IMR-90 (cell line): Measurements from ENCODE around the gene FBRS. TPM values are rescaled to one million over a fixed set of nuclear protein-coding genes. Genes with fewer than 3 reads are reported as not detected.

Experiments
- ATAC-seq: fragments of 200-7000 bp; cut with Tn5 transposase; 2 replicates; pipeline ENCODE4 v1.9.1; 2020; ENCODE audit warnings: low read depth, mild to moderate bottlenecking, moderate library complexity
- BruUV-seq: library from RNA; stranded (reverse); fragments of 400-500 nt; replicated peaks from 2 replicates; lab custom pipeline; 2021; lab: Mats Ljungman, UMichigan
- CTCF ChIA-PET: fragments of 300-600 bp; formaldehyde crosslinking; extraction: SDS; loops from one replicate; lab custom pipeline; 2021; ENCODE audit warnings: antibody characterized with exemption; lab: Yijun Ruan, JAX
- POLR2A ChIA-PET: fragments of 300-600 bp; sonication (Branson Sonifier 250); formaldehyde crosslinking; loops from one replicate; lab custom pipeline; 2022; ENCODE audit warnings: antibody characterized with exemption; ENCODE audit not compliant: unreplicated experiment; lab: Charles Lee
- DNase-seq: peaks from one replicate; pipeline ENCODE4 v3.0.0; 2013
- H2AFZ ChIP-seq: replicated peaks from 2 replicates; pipeline ENCODE3; 2013; ENCODE audit warnings: low read length, mild to moderate bottlenecking; ENCODE audit not compliant: poor library complexity
- H2AK5ac ChIP-seq: 2 replicates; pipeline ENCODE4 v1.6.1; 2013; ENCODE audit warnings: low read depth, low read length, inconsistent platforms
- H2AK9ac ChIP-seq: replicated peaks from 2 replicates; pipeline ENCODE3; 2013; ENCODE audit warnings: mild to moderate bottlenecking, low read depth, low read length, moderate library complexity; ENCODE audit not compliant: poor library complexity
- H2BK120ac ChIP-seq: 2 replicates; pipeline ENCODE4 v1.6.1; 2013; ENCODE audit warnings: low read depth, low read length, inconsistent platforms
- H2BK15ac ChIP-seq: 3 replicates; pipeline ENCODE4 v1.6.1; 2013; ENCODE audit warnings: low read depth, low read length, inconsistent platforms
- H2BK20ac ChIP-seq: 2 replicates; pipeline ENCODE4 v1.6.1; 2013; ENCODE audit warnings: low read depth, mild to moderate bottlenecking, inconsistent platforms, low read length, moderate library complexity
- H2BK5ac ChIP-seq: 2 replicates; pipeline ENCODE4 v1.6.1; 2013; ENCODE audit warnings: mild to moderate bottlenecking, low read depth, low read length, inconsistent platforms; ENCODE audit not compliant: poor library complexity, severe bottlenecking
- H3K14ac ChIP-seq: replicated peaks from 2 replicates; pipeline ENCODE4 v1.6.1; 2013; ENCODE audit warnings: low read depth, low read length, inconsistent platforms
- H3K18ac ChIP-seq: 2 replicates; pipeline ENCODE4 v1.6.1; 2013; ENCODE audit warnings: low read depth, low read length, control low read depth
- H3K23ac ChIP-seq: 2 replicates; pipeline ENCODE4 v1.6.1; 2013; ENCODE audit warnings: low read depth, low read length, inconsistent platforms
- H3K27ac ChIP-seq: 2 replicates; pipeline ENCODE4 v1.5.1; 2013; ENCODE audit warnings: mild to moderate bottlenecking, control low read depth, low read length; ENCODE audit not compliant: insufficient read depth
- H3K27me3 ChIP-seq: 2 replicates; pipeline ENCODE4 v1.6.1; 2013; ENCODE audit warnings: low read length; ENCODE audit not compliant: control insufficient read depth, insufficient read depth
- H3K36me3 ChIP-seq: 2 replicates; pipeline ENCODE4 v1.6.1; 2013; ENCODE audit warnings: low read length, mixed read lengths; ENCODE audit not compliant: control insufficient read depth, insufficient read depth
- H3K4ac ChIP-seq: 2 replicates; pipeline ENCODE4 v1.6.1; 2013; ENCODE audit warnings: low read depth, low read length, inconsistent platforms
- H3K4me1 ChIP-seq: 2 replicates; pipeline ENCODE4 v1.6.1; 2013; ENCODE audit warnings: low read length, mixed read lengths; ENCODE audit not compliant: control insufficient read depth, insufficient read depth
- H3K4me2 ChIP-seq: 2 replicates; pipeline ENCODE4 v1.6.1; 2013; ENCODE audit warnings: low read depth, mild to moderate bottlenecking, control low read depth, low read length, moderate library complexity
- H3K4me3 ChIP-seq: 2 replicates; pipeline ENCODE4 v1.5.1; 2013; ENCODE audit warnings: low read depth, mild to moderate bottlenecking, control low read depth, low read length, moderate library complexity; ENCODE audit not compliant: insufficient read depth
- H3K56ac ChIP-seq: 2 replicates; pipeline ENCODE4 v1.6.1; 2013; ENCODE audit warnings: low read length, inconsistent platforms; ENCODE audit not compliant: insufficient read depth; ENCODE audit errors: extremely low read depth
- H3K79me1 ChIP-seq, 2 experiments: 2 replicates each; pipeline ENCODE4 v1.6.1; 2013; ENCODE audit warnings: low read length in 2 of 2, inconsistent platforms in 1 of 2, low read depth in 1 of 2
- H3K9ac ChIP-seq: 2 replicates; pipeline ENCODE4 v1.6.1; 2013; ENCODE audit warnings: low read depth, low read length, control low read depth
- H3K9me1 ChIP-seq: 2 replicates; pipeline ENCODE4 v1.6.1; 2013; ENCODE audit warnings: low read length, inconsistent platforms; ENCODE audit not compliant: insufficient read depth
- H3K9me3 ChIP-seq: 2 replicates; pipeline ENCODE4 v1.6.1; 2013; ENCODE audit warnings: low read length; ENCODE audit not compliant: control insufficient read depth, insufficient read depth
- H4K20me1 ChIP-seq: 2 replicates; pipeline ENCODE4 v1.6.1; 2013; ENCODE audit warnings: low read length, inconsistent platforms; ENCODE audit not compliant: insufficient read depth
- H4K5ac ChIP-seq: 2 replicates; pipeline ENCODE4 v1.6.1; 2013; ENCODE audit warnings: mild to moderate bottlenecking, low read depth, low read length, control low read depth
- H4K8ac ChIP-seq, 2 experiments: 2 replicates each; pipeline ENCODE4 v1.6.1; 2013; ENCODE audit warnings: low read depth in 2 of 2, low read length in 2 of 2, control low read depth in 1 of 2, inconsistent platforms in 1 of 2
- H4K91ac ChIP-seq: 2 replicates; pipeline ENCODE4 v1.6.1; 2013; ENCODE audit warnings: low read depth, low read length, inconsistent platforms; ENCODE audit not compliant: insufficient read depth
- FOS ChIP-seq: fragments of 150-350 bp; IDR thresholded peaks from 2 replicates; pipeline ENCODE4 v1.6.1; 2016; ENCODE audit warnings: low read depth, low read length
- MAZ ChIP-seq: IDR thresholded peaks from 2 replicates; pipeline ENCODE4 v1.6.1; 2012; ENCODE audit warnings: low read depth, mild to moderate bottlenecking, low read length, improper control_type of control experiment, moderate library complexity, borderline replicate concordance
- MXI1 ChIP-seq: IDR thresholded peaks from 2 replicates; pipeline ENCODE4 v1.6.1; 2012; ENCODE audit warnings: low read depth, mild to moderate bottlenecking, low read length, moderate library complexity, borderline replicate concordance
- POLR2A ChIP-seq: IDR thresholded peaks from 2 replicates; pipeline ENCODE4 v1.6.1; 2012; ENCODE audit warnings: mild to moderate bottlenecking, low read depth, low read length
- RAD21 ChIP-seq: IDR thresholded peaks from 2 replicates; pipeline ENCODE4 v1.6.1; 2012; ENCODE audit warnings: low read length, improper control_type of control experiment
- RCOR1 ChIP-seq: IDR thresholded peaks from 2 replicates; pipeline ENCODE4 v1.6.1; 2012; ENCODE audit warnings: mild to moderate bottlenecking, low read length, improper control_type of control experiment; ENCODE audit not compliant: insufficient replicate concordance
- RFX5 ChIP-seq: IDR thresholded peaks from 2 replicates; pipeline ENCODE4 v1.8.0; 2012; ENCODE audit warnings: low read depth, mild to moderate bottlenecking, low read length, moderate library complexity
- SMC3 ChIP-seq: fragments of 150-350 bp; IDR thresholded peaks from 2 replicates; pipeline ENCODE4 v1.6.1; 2016; ENCODE audit warnings: low read depth, mild to moderate bottlenecking, antibody characterized with exemption, low read length, moderate library complexity
- WGBS, 2 experiments: methylation state at CpG; one replicate each; pipeline versions ENCODE4 v1.1.5 to v1.1.7; 2013; ENCODE audit warnings: missing lambda C conversion rate in 2 of 2; ENCODE audit not compliant: insufficient read length in 1 of 2; ENCODE audit errors: extremely low coverage in 2 of 2; 5-methylcytosine and 5-hydroxymethylcytosine counted together
- dilution Hi-C: fragments of 300-500 bp; cut with HindIII; formaldehyde crosslinking; loops from one replicate; pipeline ENCODE4 v1.14.3; 2018; ENCODE audit warnings: low sequenced_read_pairs; ENCODE audit not compliant: unreplicated experiment
- in situ Hi-C: fragments of 300-500 bp; cut with MboI; formaldehyde crosslinking; loops from 3 replicates; pipeline ENCODE4 v1.14.3; 2019; ENCODE audit warnings: low sequenced_read_pairs, inconsistent platforms, mixed read lengths
- intact Hi-C: fragments of 100-400 bp; cut with micrococcal nuclease; formaldehyde crosslinking; loops from 2 replicates; pipeline ENCODE4 v1.10.0; 2022
- polyA plus RNA-seq, 3 experiments: library from polyadenylated mRNA; depleted of rRNA; stranded (reverse); fragments of >200 nt; gene quantifications; 2 replicates each; pipeline ENCODE4 v1.2.3, GENCODE V29; 2012; ENCODE audit warnings: low replicate concordance in 1 of 3
- total RNA-seq: library from RNA; depleted of rRNA; stranded (reverse); fragments of >200 nt; gene quantifications from 2 replicates; pipeline ENCODE4 v1.2.3, GENCODE V29; 2012
- TF ChIP-seq, protein P1 (sequence below): conservative IDR thresholded peaks from 2 replicates; pipeline ENCODE4 v1.5.1; 2012; ENCODE audit warnings: mild to moderate bottlenecking, low read depth, low read length, improper control_type of control experiment
- TF ChIP-seq, protein P2 (sequence below): fragments of 150-350 bp; IDR thresholded peaks from 2 replicates; pipeline ENCODE4 v1.6.1; 2017; ENCODE audit warnings: mild to moderate bottlenecking, antibody characterized with exemption, low read length, low read depth

Gene FBRS
- total and polyA plus RNA-seq, 2 of the 4 experiments (the other 2 are of a cell fraction), result 2.0 to 22.4 TPM

DNA sequence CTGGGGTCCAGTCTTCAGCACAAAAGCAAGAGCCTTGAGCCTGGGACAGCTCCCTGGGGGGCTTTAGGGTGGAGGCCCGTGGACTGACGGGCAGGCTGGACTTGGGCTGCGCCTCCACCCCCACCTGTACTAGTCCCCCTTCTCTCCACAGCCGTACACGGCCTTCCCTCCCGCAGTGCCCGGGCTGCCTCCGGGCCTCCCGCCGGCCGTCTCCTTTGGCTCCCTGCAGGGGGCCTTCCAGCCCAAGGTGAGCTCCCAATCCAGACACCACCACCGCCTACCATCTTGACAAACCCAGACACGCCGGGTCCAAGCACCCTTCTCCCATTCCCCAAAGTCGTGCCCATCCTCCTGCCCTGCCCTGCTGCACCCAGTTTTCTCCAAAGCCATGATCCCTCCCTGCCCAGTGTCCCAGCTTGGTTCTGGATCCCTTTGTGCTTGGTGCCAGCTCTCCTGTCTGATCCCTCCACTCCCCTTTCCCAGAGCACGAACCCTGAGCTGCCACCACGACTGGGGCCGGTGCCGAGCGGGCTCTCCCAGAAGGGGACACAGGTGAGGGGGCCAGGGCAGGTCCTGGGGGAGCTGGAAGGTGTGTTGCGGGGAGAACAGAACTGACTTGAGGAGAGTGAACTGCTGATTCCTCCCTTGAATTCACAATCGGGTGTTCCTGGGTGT is 7.1 kb downstream of the FBRS start:
- peak overlapping the region; percentile 12 for H2AK9ac ChIP-seq
- H3K56ac ChIP-seq, result no peak overlapping the region
- no peaks in the 10 kb centered on the region for H3K27me3 ChIP-seq
- no peak overlapping the region for H2BK120ac ChIP-seq
- H4K8ac ChIP-seq, result no peak overlapping the region
- ChIA-PET CTCF (interaction anchor here (1.0 kb wide), 1 partner anchor 28 kb away, joined by 3 read pairs; no protein-coding TSS in a partner anchor), POLR2A (no interaction called here)
- no peak overlapping the region for H2BK20ac ChIP-seq
- no peak for DNase-seq
- no peak overlapping the region for H3K23ac ChIP-seq
- ATAC-seq, result no peak
- no peak for TF ChIP-seq POLR2A
- TF ChIP-seq RFX5, result no peak
- TF ChIP-seq MAZ, result no peak
- no peak for TF ChIP-seq RAD21
- TF ChIP-seq, protein P1, sequence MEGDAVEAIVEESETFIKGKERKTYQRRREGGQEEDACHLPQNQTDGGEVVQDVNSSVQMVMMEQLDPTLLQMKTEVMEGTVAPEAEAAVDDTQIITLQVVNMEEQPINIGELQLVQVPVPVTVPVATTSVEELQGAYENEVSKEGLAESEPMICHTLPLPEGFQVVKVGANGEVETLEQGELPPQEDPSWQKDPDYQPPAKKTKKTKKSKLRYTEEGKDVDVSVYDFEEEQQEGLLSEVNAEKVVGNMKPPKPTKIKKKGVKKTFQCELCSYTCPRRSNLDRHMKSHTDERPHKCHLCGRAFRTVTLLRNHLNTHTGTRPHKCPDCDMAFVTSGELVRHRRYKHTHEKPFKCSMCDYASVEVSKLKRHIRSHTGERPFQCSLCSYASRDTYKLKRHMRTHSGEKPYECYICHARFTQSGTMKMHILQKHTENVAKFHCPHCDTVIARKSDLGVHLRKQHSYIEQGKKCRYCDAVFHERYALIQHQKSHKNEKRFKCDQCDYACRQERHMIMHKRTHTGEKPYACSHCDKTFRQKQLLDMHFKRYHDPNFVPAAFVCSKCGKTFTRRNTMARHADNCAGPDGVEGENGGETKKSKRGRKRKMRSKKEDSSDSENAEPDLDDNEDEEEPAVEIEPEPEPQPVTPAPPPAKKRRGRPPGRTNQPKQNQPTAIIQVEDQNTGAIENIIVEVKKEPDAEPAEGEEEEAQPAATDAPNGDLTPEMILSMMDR, result no peak
- no peak for TF ChIP-seq MXI1
- TF ChIP-seq SMC3, result no peak
- TF ChIP-seq, protein P2, sequence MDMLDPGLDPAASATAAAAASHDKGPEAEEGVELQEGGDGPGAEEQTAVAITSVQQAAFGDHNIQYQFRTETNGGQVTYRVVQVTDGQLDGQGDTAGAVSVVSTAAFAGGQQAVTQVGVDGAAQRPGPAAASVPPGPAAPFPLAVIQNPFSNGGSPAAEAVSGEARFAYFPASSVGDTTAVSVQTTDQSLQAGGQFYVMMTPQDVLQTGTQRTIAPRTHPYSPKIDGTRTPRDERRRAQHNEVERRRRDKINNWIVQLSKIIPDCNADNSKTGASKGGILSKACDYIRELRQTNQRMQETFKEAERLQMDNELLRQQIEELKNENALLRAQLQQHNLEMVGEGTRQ, result no peak
- TF ChIP-seq RCOR1, result no peak
- no peak for TF ChIP-seq FOS
- peaks cover 10% of the 10 kb centered on the region; the same call in 1 of the 2 replicates for H3K9me1 ChIP-seq
- no peak overlapping the region for H3K4me2 ChIP-seq
- no peaks in the 10 kb centered on the region for H3K9me3 ChIP-seq
- peaks cover 53% of the 10 kb centered on the region for H4K20me1 ChIP-seq
- no peak overlapping the region for H3K4ac ChIP-seq
- no peak overlapping the region for H3K4me3 ChIP-seq
- 92% methylated on average over 15 of the region's 22 CpGs; no CpG with 5 or more reads in 1 of the 2 experiments for WGBS, 2 experiments
- H3K14ac ChIP-seq, result no peak overlapping the region
- no peak overlapping the region for H4K5ac ChIP-seq
- no peak overlapping the region for H2AFZ ChIP-seq
- in situ Hi-C loops, result no loop called here
- H3K79me1 ChIP-seq, result peaks cover 45 to 66% of the 10 kb centered on the region in 2 experiments
- intact Hi-C loops, result no loop called here
- H3K36me3 ChIP-seq, result peaks cover 89% of the 10 kb centered on the region
- BruUV-seq, result no TSS peak
- H2BK15ac ChIP-seq, result no peak overlapping the region
- no peak overlapping the region for H2BK5ac ChIP-seq
- H3K27ac ChIP-seq, result no peak overlapping the region
- H3K4me1 ChIP-seq, result peaks cover 8% of the 10 kb centered on the region; the same call in 1 of the 2 replicates
- no peak overlapping the region for H2AK5ac ChIP-seq
- no peak overlapping the region for H4K91ac ChIP-seq
- H3K18ac ChIP-seq, result no peak overlapping the region
- dilution Hi-C loops, result no loop called here
- H3K9ac ChIP-seq, result no peak overlapping the region
